ENCODE results near the gene ANKRD13D.

The ANKRD13D gene

DNA sequence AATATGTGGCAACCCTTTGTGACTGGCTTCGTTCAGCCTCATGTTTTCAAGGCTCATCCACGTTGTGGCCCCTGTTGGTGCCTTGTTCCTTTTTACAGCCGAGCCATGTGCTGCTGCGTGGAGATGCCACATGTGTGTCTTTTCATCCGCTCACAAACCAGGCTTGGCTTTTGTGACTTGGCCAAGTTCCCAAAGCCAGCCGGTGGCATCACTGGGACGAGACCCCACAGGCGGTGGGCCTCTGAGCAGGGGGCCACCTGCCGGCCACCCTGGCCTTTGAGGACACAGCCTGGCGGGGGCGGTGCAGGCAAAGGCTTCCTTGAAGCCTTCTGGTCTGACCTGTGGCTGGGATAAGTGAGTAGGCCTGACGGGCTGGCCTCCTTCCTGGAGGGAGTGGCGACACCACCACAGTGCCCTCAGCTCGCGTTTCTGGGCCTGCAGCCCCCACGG is 12.3 kb upstream of the ANKRD13D start:
- Histone ChIP-seq H3K36me3 (ENCODE audit: control insufficient read depth in 1 of 2, insufficient read depth in 2 of 2, low read length in 2 of 2) (peaks cover 22 to 29% of the 10 kb centered on the region in 2 donors), H3K4me3 (ENCODE audit: low read depth in 1 of 2, low read length in 2 of 2) (peak overlapping the region; percentile 43 to 46), H3K27me3 (ENCODE audit: low read depth, low read length) (no peaks in the 10 kb centered on the region), H3K4me1 (ENCODE audit: control insufficient read depth in 1 of 2, insufficient read depth in 2 of 2, low read length in 2 of 2) (peaks cover 21 to 68% of the 10 kb centered on the region in 2 donors), H3K9me3 (ENCODE audit: control insufficient read depth in 1 of 2, low read length in 2 of 2) (no peaks in the 10 kb centered on the region), H3K27ac (ENCODE audit: low read length) (peak overlapping the region; percentile 90)

DNA sequence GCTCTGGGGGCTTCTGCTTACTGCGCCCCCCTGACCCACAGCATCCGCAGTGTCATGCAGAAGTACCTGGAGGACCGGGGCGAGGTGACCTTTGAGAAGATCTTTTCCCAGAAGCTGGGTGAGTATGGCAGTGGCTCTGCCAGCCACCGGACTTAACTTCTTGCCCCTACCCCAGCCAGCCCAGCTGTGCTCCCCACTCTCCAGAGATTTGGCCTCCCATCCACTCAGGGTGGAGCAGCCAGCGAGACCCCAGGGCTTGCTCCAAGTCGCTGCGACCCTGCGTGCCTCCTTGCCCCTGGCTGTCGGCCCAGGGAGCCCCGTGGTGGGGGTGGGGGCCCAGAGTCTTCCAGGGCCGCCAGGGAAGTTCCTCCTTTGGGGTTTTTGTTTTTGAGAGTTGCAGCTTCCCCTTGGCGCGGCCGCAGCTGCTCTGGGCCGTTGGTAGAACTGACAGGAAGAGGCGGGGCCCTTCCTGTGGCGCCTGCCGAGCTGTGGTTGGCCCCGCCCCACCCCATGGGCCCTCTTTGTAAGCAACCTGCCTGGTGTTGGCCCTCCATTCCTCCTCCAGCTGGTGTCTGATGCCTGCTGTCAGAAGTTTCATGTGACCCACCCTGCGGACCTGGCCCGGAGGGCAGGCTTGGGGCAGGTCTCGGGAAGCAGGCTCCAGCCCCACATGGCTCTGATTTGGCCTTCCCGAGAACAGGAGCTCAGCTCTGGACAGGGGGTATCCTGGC is 11.7 kb upstream of the ANKRD13D start:
- no peaks in the 10 kb centered on the region for H3K27me3 ChIP-seq (ENCODE audit: low read depth, low read length)
- peak overlapping the region; percentile 90 for H3K27ac ChIP-seq (ENCODE audit: low read length)
- H3K4me3 ChIP-seq (ENCODE audit: low read depth in 1 of 2, low read length in 2 of 2): peak overlapping the region; percentile 43 to 46
- H3K4me1 ChIP-seq (ENCODE audit: control insufficient read depth in 1 of 2, insufficient read depth in 2 of 2, low read length in 2 of 2): peaks cover 21 to 62% of the 10 kb centered on the region in 2 donors
- peaks cover 28 to 35% of the 10 kb centered on the region in 2 donors for H3K36me3 ChIP-seq (ENCODE audit: control insufficient read depth in 1 of 2, insufficient read depth in 2 of 2, low read length in 2 of 2)
- H3K9me3 ChIP-seq (ENCODE audit: control insufficient read depth in 1 of 2, low read length in 2 of 2): no peaks in the 10 kb centered on the region

DNA sequence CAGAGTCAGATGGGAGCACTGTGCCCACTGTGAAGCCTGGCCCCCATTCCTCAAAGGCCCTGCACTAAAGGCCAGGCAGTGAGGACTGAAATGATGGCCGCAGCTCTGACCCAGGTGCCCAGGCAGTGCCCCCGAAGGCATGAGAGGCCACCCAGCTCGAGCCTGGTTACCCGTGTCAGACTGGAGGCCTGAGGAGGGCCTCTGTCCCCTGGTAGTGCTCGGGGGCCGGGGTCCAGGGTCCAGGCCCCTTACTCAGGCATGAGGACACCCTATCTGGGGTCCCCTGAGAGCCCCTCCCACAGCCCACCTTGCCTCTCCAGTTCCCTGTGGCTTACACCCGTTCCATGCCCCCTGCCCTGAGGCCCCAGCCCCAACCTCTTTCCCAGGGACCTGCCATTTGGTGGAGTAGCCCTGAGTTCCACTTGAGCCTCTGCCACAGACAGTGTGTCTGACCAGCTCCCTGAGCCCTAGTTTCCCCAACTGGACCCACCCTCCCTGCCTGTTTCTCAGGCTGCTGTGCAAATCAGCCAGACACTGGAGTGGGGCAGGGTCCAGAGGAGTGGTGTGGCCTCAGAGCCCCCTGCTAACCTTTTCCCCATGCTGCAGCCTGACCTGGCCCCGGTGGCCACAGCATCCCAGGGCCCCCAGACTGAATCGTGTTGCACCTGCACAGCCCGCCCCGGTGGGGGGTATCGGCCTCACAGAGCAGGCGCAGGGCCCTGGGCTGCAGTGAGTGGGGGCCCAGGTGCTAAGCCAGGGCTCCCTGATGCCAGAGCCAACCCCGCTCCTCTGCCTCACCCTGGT is 10.8 kb upstream of the ANKRD13D start:
- H3K4me1 ChIP-seq (ENCODE audit: control insufficient read depth in 1 of 2, insufficient read depth in 2 of 2, low read length in 2 of 2): peaks cover 21 to 57% of the 10 kb centered on the region in 2 donors

DNA sequence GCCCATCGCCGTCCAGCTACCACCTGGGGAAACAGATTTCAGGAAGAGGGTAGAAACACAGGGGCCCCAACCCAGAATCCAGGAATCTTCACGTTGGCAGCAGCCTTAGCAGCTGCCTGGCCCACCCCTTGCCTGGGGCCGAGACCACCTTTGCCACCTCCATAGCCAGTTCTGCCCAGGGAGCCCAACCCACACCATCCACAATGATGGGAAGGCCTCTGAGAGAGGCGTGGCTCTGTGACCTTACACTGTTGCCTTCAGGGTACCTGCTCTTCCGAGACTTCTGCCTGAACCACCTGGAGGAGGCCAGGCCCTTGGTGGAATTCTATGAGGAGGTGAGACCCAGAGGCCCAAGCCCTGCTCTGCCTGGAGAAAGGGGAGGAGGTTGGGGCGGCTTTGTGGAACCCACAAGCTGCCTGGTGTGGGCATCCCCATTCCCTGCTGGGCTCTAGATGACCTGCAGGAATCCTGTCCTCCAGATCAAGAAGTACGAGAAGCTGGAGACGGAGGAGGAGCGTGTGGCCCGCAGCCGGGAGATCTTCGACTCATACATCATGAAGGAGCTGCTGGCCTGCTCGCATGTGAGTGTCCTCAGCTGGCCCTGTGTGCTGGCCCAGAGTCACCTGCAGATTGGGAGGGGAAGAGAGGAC is 10.0 kb upstream of the ANKRD13D start:
- Histone ChIP-seq H3K36me3 (ENCODE audit: control insufficient read depth in 1 of 2, insufficient read depth in 2 of 2, low read length in 2 of 2) (peaks cover 44 to 52% of the 10 kb centered on the region in 2 donors), H3K4me1 (ENCODE audit: control insufficient read depth in 1 of 2, insufficient read depth in 2 of 2, low read length in 2 of 2) (peaks cover 21 to 50% of the 10 kb centered on the region in 2 donors), H3K4me3 (ENCODE audit: low read depth in 1 of 2, low read length in 2 of 2) (no peak overlapping the region), H3K27me3 (ENCODE audit: low read depth, low read length) (no peaks in the 10 kb centered on the region), H3K27ac (ENCODE audit: low read length) (no peak overlapping the region), H3K9me3 (ENCODE audit: control insufficient read depth in 1 of 2, low read length in 2 of 2) (no peaks in the 10 kb centered on the region)

More for the DNA sequence above, 10.8 kb upstream of the ANKRD13D start:
- H3K4me3 ChIP-seq (ENCODE audit: low read depth in 1 of 2, low read length in 2 of 2): peak overlapping the region; percentile 11 to 43
- peaks cover 37 to 44% of the 10 kb centered on the region in 2 donors for H3K36me3 ChIP-seq (ENCODE audit: control insufficient read depth in 1 of 2, insufficient read depth in 2 of 2, low read length in 2 of 2)
- H3K9me3 ChIP-seq (ENCODE audit: control insufficient read depth in 1 of 2, low read length in 2 of 2): no peaks in the 10 kb centered on the region
- H3K27me3 ChIP-seq (ENCODE audit: low read depth, low read length): no peaks in the 10 kb centered on the region
- H3K27ac ChIP-seq (ENCODE audit: low read length): peak overlapping the region; percentile 90

DNA sequence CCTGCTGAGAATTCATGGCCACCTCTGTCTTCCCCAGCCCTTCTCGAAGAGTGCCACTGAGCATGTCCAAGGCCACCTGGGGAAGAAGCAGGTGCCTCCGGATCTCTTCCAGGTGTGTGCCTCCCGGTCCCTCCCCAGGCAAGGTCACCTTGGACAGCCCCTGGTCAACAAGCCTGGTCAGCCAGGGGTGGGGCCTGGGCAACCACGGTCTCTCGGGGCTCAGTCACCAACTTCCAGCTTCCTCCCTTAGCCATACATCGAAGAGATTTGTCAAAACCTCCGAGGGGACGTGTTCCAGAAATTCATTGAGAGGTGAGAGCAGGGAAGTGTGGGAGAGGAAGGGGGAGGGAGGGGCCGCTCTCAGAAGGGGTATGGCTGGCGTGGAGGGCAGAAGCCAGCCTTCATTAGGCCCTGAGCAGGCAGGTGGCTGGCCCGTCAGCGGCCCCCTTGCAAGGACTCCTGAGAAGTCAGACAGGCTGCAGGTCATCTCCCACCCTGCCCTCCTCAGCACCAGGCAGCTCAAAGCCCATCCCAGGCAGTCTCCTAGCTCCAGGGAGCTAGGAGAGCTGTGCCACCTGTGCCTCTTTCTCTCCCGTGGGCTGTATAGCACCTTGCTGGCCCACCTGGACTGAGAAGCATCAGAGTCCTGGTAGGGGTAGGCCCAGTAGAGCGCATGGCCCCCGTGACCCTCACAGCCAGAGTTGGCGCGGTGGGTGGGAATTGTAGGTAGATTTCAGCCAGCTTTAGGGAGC is 9.3 kb upstream of the ANKRD13D start:
- no peaks in the 10 kb centered on the region for H3K27me3 ChIP-seq (ENCODE audit: low read depth, low read length)
- H3K4me1 ChIP-seq (ENCODE audit: control insufficient read depth in 1 of 2, insufficient read depth in 2 of 2, low read length in 2 of 2): peaks cover 21 to 45% of the 10 kb centered on the region in 2 donors
- no peaks in the 10 kb centered on the region for H3K9me3 ChIP-seq (ENCODE audit: control insufficient read depth in 1 of 2, low read length in 2 of 2)
- no peak overlapping the region for H3K27ac ChIP-seq (ENCODE audit: low read length)
- H3K4me3 ChIP-seq (ENCODE audit: low read depth in 1 of 2, low read length in 2 of 2): no peak overlapping the region
- peaks cover 44 to 59% of the 10 kb centered on the region in 2 donors for H3K36me3 ChIP-seq (ENCODE audit: control insufficient read depth in 1 of 2, insufficient read depth in 2 of 2, low read length in 2 of 2)

DNA sequence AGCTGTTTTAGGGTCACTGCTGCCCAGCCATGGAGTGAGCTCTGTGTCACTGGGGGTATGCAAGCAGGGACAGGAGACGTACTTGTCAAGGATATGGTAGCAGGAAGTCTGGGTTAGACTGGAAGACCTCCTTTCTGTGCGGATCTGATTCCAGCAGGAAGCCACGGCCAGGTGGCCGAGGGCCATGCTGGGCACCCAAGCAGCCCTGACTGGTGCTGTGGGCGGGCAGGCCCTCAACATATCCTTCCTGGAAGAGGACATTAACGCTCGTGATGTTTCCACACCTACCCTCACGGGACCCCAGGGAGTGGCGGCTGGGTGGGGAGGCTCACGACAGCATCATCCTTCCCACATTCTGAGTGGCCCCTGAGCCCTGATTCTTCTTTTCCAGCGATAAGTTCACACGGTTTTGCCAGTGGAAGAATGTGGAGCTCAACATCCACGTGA is 8.7 kb upstream of the ANKRD13D start:
- H3K36me3 ChIP-seq (ENCODE audit: control insufficient read depth in 1 of 2, insufficient read depth in 2 of 2, low read length in 2 of 2): peaks cover 44 to 65% of the 10 kb centered on the region in 2 donors
- no peaks in the 10 kb centered on the region for H3K27me3 ChIP-seq (ENCODE audit: low read depth, low read length)
- no peak overlapping the region for H3K4me3 ChIP-seq (ENCODE audit: low read depth in 1 of 2, low read length in 2 of 2)
- peaks cover 21 to 44% of the 10 kb centered on the region in 2 donors for H3K4me1 ChIP-seq (ENCODE audit: control insufficient read depth in 1 of 2, insufficient read depth in 2 of 2, low read length in 2 of 2)
- H3K27ac ChIP-seq (ENCODE audit: low read length): no peak overlapping the region
- H3K9me3 ChIP-seq (ENCODE audit: control insufficient read depth in 1 of 2, low read length in 2 of 2): no peaks in the 10 kb centered on the region

DNA sequence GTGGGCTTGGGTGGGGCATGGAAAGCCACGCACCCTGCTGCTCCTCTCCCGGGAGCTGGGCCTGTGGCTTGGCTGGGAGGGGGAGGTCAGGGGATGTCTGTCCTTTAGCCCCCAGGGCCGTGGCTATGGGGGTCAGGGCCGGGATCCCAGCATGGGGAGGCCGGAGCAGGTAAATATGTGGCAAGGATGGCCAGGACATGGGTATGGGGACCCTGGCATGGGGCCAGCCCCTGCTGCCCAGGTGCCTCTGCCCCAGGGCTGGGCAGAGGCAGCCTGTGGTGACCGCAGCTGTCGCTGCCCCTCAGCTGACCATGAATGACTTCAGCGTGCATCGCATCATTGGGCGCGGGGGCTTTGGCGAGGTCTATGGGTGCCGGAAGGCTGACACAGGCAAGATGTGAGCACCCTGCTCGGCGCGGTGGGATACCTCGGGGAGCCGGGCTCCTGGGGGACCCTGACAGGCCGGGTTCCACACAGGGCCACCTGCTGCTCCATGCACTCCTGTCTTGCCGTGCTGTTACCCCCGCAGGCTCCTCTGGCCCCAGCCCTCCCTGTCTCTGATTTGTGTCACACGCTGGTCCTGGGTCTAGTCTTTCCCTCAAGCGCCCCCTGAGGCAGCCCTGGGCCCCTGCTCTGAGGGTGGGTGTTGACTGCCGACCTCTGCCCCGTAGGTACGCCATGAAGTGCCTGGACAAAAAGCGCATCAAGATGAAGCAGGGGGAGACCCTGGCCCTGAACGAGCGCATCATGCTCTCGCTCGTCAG is 8.1 kb upstream of the ANKRD13D start:
- Histone ChIP-seq H3K27ac (ENCODE audit: low read length) (no peak overlapping the region), H3K36me3 (ENCODE audit: control insufficient read depth in 1 of 2, insufficient read depth in 2 of 2, low read length in 2 of 2) (peaks cover 44 to 71% of the 10 kb centered on the region in 2 donors), H3K27me3 (ENCODE audit: low read depth, low read length) (no peaks in the 10 kb centered on the region), H3K4me3 (ENCODE audit: low read depth in 1 of 2, low read length in 2 of 2) (no peak overlapping the region), H3K4me1 (ENCODE audit: control insufficient read depth in 1 of 2, insufficient read depth in 2 of 2, low read length in 2 of 2) (peaks cover 15 to 38% of the 10 kb centered on the region in 2 donors), H3K9me3 (ENCODE audit: control insufficient read depth in 1 of 2, low read length in 2 of 2) (no peaks in the 10 kb centered on the region)

DNA sequence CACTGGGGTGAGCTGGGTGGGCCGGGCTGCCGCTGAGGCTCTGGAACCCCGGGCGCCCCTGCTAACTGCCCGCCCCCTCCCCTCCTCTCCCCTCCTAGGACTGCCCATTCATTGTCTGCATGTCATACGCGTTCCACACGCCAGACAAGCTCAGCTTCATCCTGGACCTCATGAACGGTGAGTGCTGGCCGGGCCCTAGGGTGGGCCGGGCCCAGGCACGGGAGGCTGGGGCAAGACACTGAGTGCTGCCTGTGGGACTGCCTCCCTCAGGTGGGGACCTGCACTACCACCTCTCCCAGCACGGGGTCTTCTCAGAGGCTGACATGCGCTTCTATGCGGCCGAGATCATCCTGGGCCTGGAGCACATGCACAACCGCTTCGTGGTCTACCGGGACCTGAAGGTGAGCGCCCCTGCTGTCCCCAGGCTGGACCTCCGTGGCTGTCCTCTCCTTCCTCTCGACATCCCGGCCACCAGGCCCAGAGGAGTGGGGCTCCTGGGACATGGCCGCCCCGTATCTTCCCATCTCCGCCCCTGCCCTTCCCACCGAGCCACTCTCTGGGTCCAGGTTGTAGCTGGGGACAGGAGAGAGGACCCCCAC is 7.5 kb upstream of the ANKRD13D start:
- Histone ChIP-seq H3K9me3 (ENCODE audit: control insufficient read depth in 1 of 2, low read length in 2 of 2) (no peaks in the 10 kb centered on the region), H3K36me3 (ENCODE audit: control insufficient read depth in 1 of 2, insufficient read depth in 2 of 2, low read length in 2 of 2) (peaks cover 44 to 74% of the 10 kb centered on the region in 2 donors), H3K27ac (ENCODE audit: low read length) (no peak overlapping the region), H3K4me1 (ENCODE audit: control insufficient read depth in 1 of 2, insufficient read depth in 2 of 2, low read length in 2 of 2) (peaks cover 10 to 31% of the 10 kb centered on the region in 2 donors), H3K27me3 (ENCODE audit: low read depth, low read length) (no peaks in the 10 kb centered on the region), H3K4me3 (ENCODE audit: low read depth in 1 of 2, low read length in 2 of 2) (no peak overlapping the region)

DNA sequence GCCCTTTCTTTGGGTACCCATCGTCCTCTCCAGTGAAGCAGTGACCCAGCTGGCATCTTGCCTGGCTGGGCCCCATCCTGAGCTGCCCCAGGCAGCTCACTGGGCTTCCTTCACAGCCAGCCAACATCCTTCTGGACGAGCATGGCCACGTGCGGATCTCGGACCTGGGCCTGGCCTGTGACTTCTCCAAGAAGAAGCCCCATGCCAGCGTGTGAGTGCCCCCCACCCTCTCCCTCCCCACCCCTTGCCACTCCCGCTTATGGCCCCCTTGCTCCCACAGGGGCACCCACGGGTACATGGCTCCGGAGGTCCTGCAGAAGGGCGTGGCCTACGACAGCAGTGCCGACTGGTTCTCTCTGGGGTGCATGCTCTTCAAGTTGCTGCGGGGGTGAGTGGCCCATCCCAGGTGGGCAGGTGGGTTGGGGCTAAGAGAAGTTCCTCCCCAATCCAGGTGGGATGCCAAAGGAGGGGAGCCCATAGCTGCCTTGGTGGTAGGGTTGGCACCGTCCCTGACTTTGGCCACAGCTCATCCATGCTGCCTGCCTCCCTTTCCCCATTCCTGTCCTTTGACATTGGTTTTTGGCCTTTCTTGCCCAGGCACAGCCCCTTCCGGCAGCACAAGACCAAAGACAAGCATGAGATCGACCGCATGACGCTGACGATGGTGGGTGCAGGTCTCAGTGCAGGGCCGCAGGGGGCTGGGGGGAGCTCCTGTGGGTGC is 6.8 kb upstream of the ANKRD13D start:
- H3K27me3 ChIP-seq (ENCODE audit: low read depth, low read length): no peaks in the 10 kb centered on the region
- H3K4me3 ChIP-seq (ENCODE audit: low read depth in 1 of 2, low read length in 2 of 2): no peak overlapping the region
- peaks cover 9 to 31% of the 10 kb centered on the region in 2 donors for H3K4me1 ChIP-seq (ENCODE audit: control insufficient read depth in 1 of 2, insufficient read depth in 2 of 2, low read length in 2 of 2)
- H3K27ac ChIP-seq (ENCODE audit: low read length): no peak overlapping the region
- peaks cover 44 to 74% of the 10 kb centered on the region in 2 donors for H3K36me3 ChIP-seq (ENCODE audit: control insufficient read depth in 1 of 2, insufficient read depth in 2 of 2, low read length in 2 of 2)
- no peaks in the 10 kb centered on the region for H3K9me3 ChIP-seq (ENCODE audit: control insufficient read depth in 1 of 2, low read length in 2 of 2)

Data from muscle layer of duodenum (tissue), 2 donors.